ENCODE data around the gene CRISP1. TPM values are rescaled to one million over a fixed set of nuclear protein-coding genes. Genes with fewer than 3 reads are reported as not detected.
"Not testable (repeated sequence)": the region's sequence is repeated elsewhere in the genome, so short reads cannot be mapped to it uniquely, and the experiment has no call there.

The CRISP1 gene
- total RNA-seq, 4 donors from 2014 or later: not detected

- H3K27ac ChIP-seq: no peak overlapping the region
- H3K36me3 ChIP-seq: no peaks in the 10 kb centered on the region
- in situ Hi-C loops (cut with MboI; ENCODE audit: low sequenced_read_pairs in 4 of 4) (no loop called here), intact Hi-C loops (cut with DNase I; ENCODE audit: low total_unique reads) (no loop called here)
- no peaks in the 10 kb centered on the region for H3K27me3 ChIP-seq
- H3K9me3 ChIP-seq: no peaks in the 10 kb centered on the region
- DNase-seq (no peak), ATAC-seq (no peak)
- no peak overlapping the region for H3K4me3 ChIP-seq
- no peak for TF ChIP-seq POLR2A (IDR thresholded peaks at IDR 0.05)
- TF ChIP-seq, protein P1, sequence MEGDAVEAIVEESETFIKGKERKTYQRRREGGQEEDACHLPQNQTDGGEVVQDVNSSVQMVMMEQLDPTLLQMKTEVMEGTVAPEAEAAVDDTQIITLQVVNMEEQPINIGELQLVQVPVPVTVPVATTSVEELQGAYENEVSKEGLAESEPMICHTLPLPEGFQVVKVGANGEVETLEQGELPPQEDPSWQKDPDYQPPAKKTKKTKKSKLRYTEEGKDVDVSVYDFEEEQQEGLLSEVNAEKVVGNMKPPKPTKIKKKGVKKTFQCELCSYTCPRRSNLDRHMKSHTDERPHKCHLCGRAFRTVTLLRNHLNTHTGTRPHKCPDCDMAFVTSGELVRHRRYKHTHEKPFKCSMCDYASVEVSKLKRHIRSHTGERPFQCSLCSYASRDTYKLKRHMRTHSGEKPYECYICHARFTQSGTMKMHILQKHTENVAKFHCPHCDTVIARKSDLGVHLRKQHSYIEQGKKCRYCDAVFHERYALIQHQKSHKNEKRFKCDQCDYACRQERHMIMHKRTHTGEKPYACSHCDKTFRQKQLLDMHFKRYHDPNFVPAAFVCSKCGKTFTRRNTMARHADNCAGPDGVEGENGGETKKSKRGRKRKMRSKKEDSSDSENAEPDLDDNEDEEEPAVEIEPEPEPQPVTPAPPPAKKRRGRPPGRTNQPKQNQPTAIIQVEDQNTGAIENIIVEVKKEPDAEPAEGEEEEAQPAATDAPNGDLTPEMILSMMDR (IDR thresholded peaks at IDR 0.05 in 4 of 5, conservative IDR thresholded peaks at IDR 0.05 in 1 of 5): no peak
- H3K4me1 ChIP-seq: no peaks in the 10 kb centered on the region
These were observed 64.8 kb downstream of the CRISP1 start for GRCh38 chr6:49801525-49801924.

DNA sequence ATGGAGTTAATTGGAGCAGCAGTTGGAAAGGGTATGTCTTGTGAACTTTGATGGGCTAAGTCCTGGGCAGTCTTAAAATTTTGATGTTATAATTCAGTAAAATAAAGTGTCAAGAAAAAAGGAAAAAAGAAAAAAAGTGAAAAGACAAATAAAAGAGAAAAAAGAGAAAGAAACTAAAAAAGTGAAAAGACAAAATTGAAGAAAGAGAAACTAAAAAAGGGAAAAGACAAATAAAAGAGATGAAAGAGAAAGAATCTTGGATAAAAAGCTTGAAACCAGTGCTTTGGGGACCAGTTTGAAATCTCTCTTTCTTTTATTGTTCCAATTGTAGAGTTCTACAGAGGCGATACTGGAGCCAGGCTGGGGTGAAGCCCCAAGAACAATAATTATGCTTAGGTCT, 67.2 kb downstream of the CRISP1 start:
- intact Hi-C loops (cut with DNase I; ENCODE audit: low total_unique reads): no loop called here
- Histone ChIP-seq H3K27me3 (no peaks in the 10 kb centered on the region), H3K36me3 (no peaks in the 10 kb centered on the region), H3K4me3 (no peak overlapping the region), H3K4me1 (no peaks in the 10 kb centered on the region), H3K27ac (no peak overlapping the region), H3K9me3 (no peaks in the 10 kb centered on the region)
- in situ Hi-C loops (cut with MboI; ENCODE audit: low sequenced_read_pairs in 4 of 4): no loop called here
- TF ChIP-seq, protein P1 (IDR thresholded peaks at IDR 0.05 in 4 of 5, conservative IDR thresholded peaks at IDR 0.05 in 1 of 5): no peak
- no peak for TF ChIP-seq POLR2A (IDR thresholded peaks at IDR 0.05)
- no peak for ATAC-seq
- DNase-seq: no peak

DNA sequence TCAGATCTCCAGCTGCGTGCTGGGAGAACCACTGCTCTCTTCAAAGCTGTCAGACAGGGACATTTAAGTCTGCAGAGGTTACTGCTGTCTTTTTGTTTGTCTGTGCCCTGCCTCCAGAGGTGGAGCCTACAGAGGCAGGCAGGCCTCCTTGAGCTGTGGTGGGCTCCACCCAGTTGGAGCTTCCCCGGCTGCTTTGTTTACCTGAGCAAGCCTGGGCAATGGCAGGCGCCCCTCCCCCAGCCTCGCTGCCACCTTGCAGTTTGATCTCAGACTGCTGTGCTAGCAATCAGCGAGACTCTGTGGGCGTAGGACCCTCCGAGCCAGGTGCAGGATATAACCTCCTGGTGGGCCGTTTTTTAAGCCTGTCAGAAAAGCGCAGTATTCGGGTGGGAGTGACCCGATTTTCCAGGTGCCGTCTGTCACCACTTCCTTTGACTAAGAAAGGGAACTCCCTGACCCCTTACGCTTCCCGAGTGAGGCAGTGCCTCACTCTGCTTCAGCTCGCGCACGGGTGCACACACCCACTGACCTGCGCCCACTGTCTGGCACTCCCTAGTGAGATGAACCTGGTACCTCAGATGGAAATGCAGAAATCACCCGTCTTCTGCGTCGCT, 69.4 kb downstream of the CRISP1 start:
- H3K27me3 ChIP-seq; H3K4me1 ChIP-seq; H3K4me3 ChIP-seq; ATAC-seq; H3K9me3 ChIP-seq; H3K36me3 ChIP-seq; intact Hi-C loops (cut with DNase I; ENCODE audit: low total_unique reads); in situ Hi-C loops (cut with MboI; ENCODE audit: low sequenced_read_pairs in 4 of 4); H3K27ac ChIP-seq; DNase-seq: not testable (repeated sequence)

DNA sequence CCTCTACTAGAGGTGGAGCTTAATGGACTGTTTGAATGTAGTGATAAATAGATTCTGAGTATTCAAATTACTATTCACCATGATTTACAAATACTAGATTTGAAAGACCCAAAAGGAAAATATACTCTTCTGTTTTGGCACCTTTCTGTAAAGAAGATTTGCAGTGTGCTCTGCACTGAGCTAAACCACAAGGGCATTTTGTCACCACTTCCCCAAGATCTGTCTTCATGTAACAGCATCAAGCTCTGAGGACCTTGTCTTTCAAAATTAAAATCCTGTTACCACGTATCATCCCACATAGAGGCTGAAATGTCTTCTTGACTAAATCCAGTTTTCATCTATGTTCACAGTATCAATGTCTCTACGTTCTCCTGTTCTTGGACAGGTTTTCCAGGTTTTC, 76.0 kb downstream of the CRISP1 start:
- in situ Hi-C loops (cut with MboI; ENCODE audit: low sequenced_read_pairs in 4 of 4) (no loop called here), intact Hi-C loops (cut with DNase I; ENCODE audit: low total_unique reads) (no loop called here)
- Histone ChIP-seq H3K4me3 (no peak overlapping the region), H3K9me3 (no peaks in the 10 kb centered on the region), H3K4me1 (no peaks in the 10 kb centered on the region), H3K27ac (no peak overlapping the region), H3K36me3 (no peaks in the 10 kb centered on the region), H3K27me3 (no peaks in the 10 kb centered on the region)
- DNase-seq: no peak
- TF ChIP-seq POLR2A (IDR thresholded peaks at IDR 0.05): no peak
- TF ChIP-seq, protein P1 (IDR thresholded peaks at IDR 0.05 in 4 of 5, conservative IDR thresholded peaks at IDR 0.05 in 1 of 5): no peak
- ATAC-seq: no peak

- H3K27ac ChIP-seq: no peak within 1 kb of the TSS
- H3K27me3 ChIP-seq: no peaks in the 10 kb centered on the region
- no peaks in the 10 kb centered on the region for H3K9me3 ChIP-seq
- H3K36me3 ChIP-seq: no peaks in the 10 kb centered on the region
- in situ Hi-C loops (cut with MboI; ENCODE audit: low sequenced_read_pairs in 4 of 4): no loop called here
- intact Hi-C loops (cut with DNase I; ENCODE audit: low total_unique reads): no loop called here
- no peaks in the 10 kb centered on the region for H3K4me1 ChIP-seq
- no peak for DNase-seq
- H3K4me3 ChIP-seq: no peak within 1 kb of the TSS
- no peak for ATAC-seq
- TF ChIP-seq POLR2A (IDR thresholded peaks at IDR 0.05): no peak
- TF ChIP-seq, protein P1 (IDR thresholded peaks at IDR 0.05 in 4 of 5, conservative IDR thresholded peaks at IDR 0.05 in 1 of 5): no peak
These were observed 79.2 kb downstream of the CRISP1 start, which contains the start of gene PGK2 for GRCh38 chr6:49787176-49787575. Gene PGK2 (minus strand): TSS chr6:49787285. CDS start chr6:49787187, 98 bp downstream.

Data from gastrocnemius medialis (tissue), 4 donors.